GM23338 (cell line): ENCODE data around the gene SYT10. TPM values are rescaled to one million over a fixed set of nuclear protein-coding genes. Genes with fewer than 3 reads are reported as not detected.

Experiments used
- ATAC-seq: fragments of 200-7000 bp; cut with Tn5 transposase; 3 replicates; pipeline ENCODE4 v1.9.1; 2020
- DNase-seq: peaks from one replicate; pipeline ENCODE4 v3.0.0-alpha.2; 2015; ENCODE audit warnings: low spot score
- H2AFZ ChIP-seq: fragments of 200-600 bp; sonication (generic); 2 replicates; pipeline ENCODE4 v1.8.0; 2016; ENCODE audit warnings: antibody characterized with exemption, mild to moderate bottlenecking, moderate library complexity
- H3F3A ChIP-seq: fragments of 200-600 bp; sonication (generic); replicated peaks from 2 replicates; pipeline ENCODE4 v1.8.0; 2017; ENCODE audit warnings: antibody characterized with exemption, mixed run types, low read depth
- H3K27ac ChIP-seq: fragments of 200-600 bp; sonication (generic); 2 replicates; pipeline ENCODE4 v1.6.1; 2016; ENCODE audit warnings: low read depth
- H3K27me3 ChIP-seq: fragments of 200-600 bp; sonication (generic); 2 replicates; pipeline ENCODE4 v1.8.0; 2016; ENCODE audit warnings: mild to moderate bottlenecking, mixed run types, moderate library complexity; ENCODE audit not compliant: insufficient read depth
- H3K36me3 ChIP-seq: fragments of 200-600 bp; sonication (generic); 2 replicates; pipeline ENCODE4 v1.8.0; 2016; ENCODE audit warnings: mild to moderate bottlenecking; ENCODE audit not compliant: insufficient read depth
- H3K4me1 ChIP-seq: fragments of 200-600 bp; sonication (generic); 2 replicates; pipeline ENCODE4 v1.8.0; 2016; ENCODE audit warnings: mild to moderate bottlenecking, moderate library complexity; ENCODE audit not compliant: insufficient read depth
- H3K4me2 ChIP-seq: fragments of 200-600 bp; sonication (generic); 2 replicates; pipeline ENCODE4 v1.7.1; 2017; ENCODE audit warnings: mixed run types
- H3K4me3 ChIP-seq: fragments of 200-600 bp; sonication (generic); 2 replicates; pipeline ENCODE4 v1.6.1; 2016; ENCODE audit warnings: mixed run types
- H3K79me2 ChIP-seq: fragments of 200-600 bp; sonication (generic); replicated peaks from 2 replicates; pipeline ENCODE4 v1.8.0; 2017; ENCODE audit warnings: mild to moderate bottlenecking; ENCODE audit not compliant: insufficient read depth
- H3K9me2 ChIP-seq: fragments of 200-600 bp; sonication (generic); 2 replicates; pipeline ENCODE4 v1.8.0; 2017; ENCODE audit not compliant: insufficient read depth
- H4K20me1 ChIP-seq: fragments of 200-600 bp; sonication (generic); replicated peaks from 2 replicates; pipeline ENCODE4 v1.8.0; 2017; ENCODE audit warnings: mild to moderate bottlenecking; ENCODE audit not compliant: insufficient read depth
- H3K27ac Mint-ChIP-seq: 2 replicates; pipeline ENCODE4 v1.8.0; 2020; ENCODE audit warnings: inconsistent platforms, mild to moderate bottlenecking, moderate library complexity, mixed read lengths
- H3K27me3 Mint-ChIP-seq: 3 replicates; pipeline ENCODE4 v1.8.0; 2022; ENCODE audit warnings: low read depth, mild to moderate bottlenecking, moderate library complexity, mixed read lengths, inconsistent platforms; ENCODE audit not compliant: insufficient read depth, poor library complexity
- H3K36me3 Mint-ChIP-seq: 3 replicates; pipeline ENCODE4 v1.8.0; 2021; ENCODE audit warnings: low read depth, mild to moderate bottlenecking, inconsistent platforms, moderate library complexity, mixed read lengths
- H3K4me1 Mint-ChIP-seq: 3 replicates; pipeline ENCODE4 v1.8.0; 2020; ENCODE audit warnings: mild to moderate bottlenecking, inconsistent platforms, mixed read lengths
- H3K4me3 Mint-ChIP-seq: 3 replicates; pipeline ENCODE4 v1.8.0; 2021; ENCODE audit warnings: moderate library complexity, mild to moderate bottlenecking, inconsistent platforms, mixed read lengths
- H3K9me3 Mint-ChIP-seq: 3 replicates; pipeline ENCODE4 v1.8.0; 2020; ENCODE audit warnings: moderate library complexity, mild to moderate bottlenecking, inconsistent platforms, mixed read lengths
- CREB1 ChIP-seq: fragments of 250-450 bp; sonication (Bioruptor Pico); IDR thresholded peaks from 2 replicates; pipeline ENCODE4 v1.5.0; 2020; ENCODE audit warnings: low read depth, mild to moderate bottlenecking, moderate library complexity
- EZH2 ChIP-seq: fragments of 200-600 bp; sonication (generic); IDR thresholded peaks from one replicate; pipeline ENCODE4 v1.8.0; 2017; ENCODE audit warnings: antibody characterized with exemption, mild to moderate bottlenecking, low read depth; ENCODE audit not compliant: unreplicated experiment
- EZH2phosphoT487 ChIP-seq: fragments of 200-600 bp; sonication (generic); IDR thresholded peaks from one replicate; pipeline ENCODE4 v1.8.1; 2018; ENCODE audit warnings: antibody characterized with exemption; ENCODE audit not compliant: unreplicated experiment
- JUNB ChIP-seq: IDR thresholded peaks from one replicate; pipeline ENCODE4 v1.6.1; 2016; ENCODE audit warnings: antibody characterized with exemption; ENCODE audit not compliant: unreplicated experiment
- NANOG ChIP-seq: IDR thresholded peaks from 2 replicates; pipeline ENCODE4 v1.6.1; 2016; ENCODE audit warnings: antibody characterized with exemption, borderline replicate concordance
- POLR2AphosphoS5 ChIP-seq: IDR thresholded peaks from 2 replicates; pipeline ENCODE4 v1.6.1; 2016; ENCODE audit warnings: antibody characterized with exemption, low read depth
- STAT1 ChIP-seq: IDR thresholded peaks from one replicate; pipeline ENCODE4 v1.6.1; 2016; ENCODE audit warnings: antibody characterized with exemption; ENCODE audit not compliant: unreplicated experiment
- ZNF114 ChIP-seq: fragments of 250-450 bp; sonication (Bioruptor Pico); IDR thresholded peaks from 2 replicates; pipeline ENCODE4 v1.5.0; 2020; ENCODE audit warnings: mild to moderate bottlenecking, moderate library complexity
- ZNF331 ChIP-seq: fragments of 250-450 bp; sonication (Bioruptor Pico); IDR thresholded peaks from 2 replicates; pipeline ENCODE4 v1.5.0; 2020; ENCODE audit warnings: low read depth, mild to moderate bottlenecking, moderate library complexity
- polyA plus RNA-seq: library from polyadenylated mRNA; unstranded; fragments of >200 nt; fragmentation: Nextera tagmentation; extraction: Ambion mirVana; gene quantifications from 2 replicates; pipeline ENCODE4 v1.2.1, GENCODE V29; 2016
- total RNA-seq: library from RNA; depleted of rRNA; stranded (reverse); fragments of >200 nt; shearing (Covaris generic); gene quantifications from 2 replicates; pipeline ENCODE4 v1.2.3, GENCODE V29; 2014
- TF ChIP-seq, protein P1 (sequence below), 2 experiments: fragments of 200-600 bp in 1 of 2; sonication (generic) in 1 of 2; conservative IDR thresholded peaks; 2 replicates each; pipeline versions ENCODE4 v1.5.1 to v1.6.1; 2016 to 2017; ENCODE audit warnings: antibody characterized with exemption in 2 of 2, low read depth in 2 of 2, mild to moderate bottlenecking in 2 of 2, moderate library complexity in 1 of 2
- TF ChIP-seq, protein P2 (sequence below): IDR thresholded peaks from one replicate; pipeline ENCODE4 v1.6.1; 2018; ENCODE audit warnings: antibody characterized with exemption; ENCODE audit not compliant: unreplicated experiment
- TF ChIP-seq, protein P3 (sequence below): fragments of 250-450 bp; sonication (Bioruptor Pico); IDR thresholded peaks from 2 replicates; pipeline ENCODE4 v1.5.0; 2020; ENCODE audit warnings: mild to moderate bottlenecking, moderate library complexity
- TF ChIP-seq, protein P4 (sequence below): IDR thresholded peaks from 2 replicates; pipeline ENCODE4 v1.6.1; 2016; ENCODE audit warnings: antibody characterized with exemption

Gene SYT10
- total and polyA plus RNA-seq, 2 experiments from 2014 or later = 1.3 to 3.0 TPM

DNA sequence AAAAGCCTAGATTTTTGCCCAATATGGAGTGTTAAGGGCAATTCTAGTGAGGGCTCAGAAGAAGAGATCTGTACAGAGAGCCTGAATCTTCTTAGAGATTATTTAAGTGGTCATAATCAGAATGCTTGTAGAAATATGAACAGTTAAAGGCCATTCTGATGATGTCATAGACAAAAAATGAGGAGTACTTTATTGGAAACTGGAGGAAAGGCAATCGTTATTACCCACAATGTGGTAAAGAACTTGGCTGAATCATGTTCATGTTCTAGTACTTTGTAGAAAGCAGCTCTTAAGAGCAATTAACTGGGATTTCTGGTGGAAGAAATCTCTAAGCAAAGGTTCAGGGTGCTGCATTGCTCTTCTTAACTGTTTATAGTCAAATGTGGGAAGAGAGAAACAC lies 36.4 kb upstream of the SYT10 start:
- Histone ChIP-seq H3K36me3 (no peaks in the 10 kb centered on the region), H3K4me2 (no peak overlapping the region), H3K4me3 (no peak overlapping the region), H3K79me2 (no peaks in the 10 kb centered on the region), H3K27me3 (no peaks in the 10 kb centered on the region), H4K20me1 (no peaks in the 10 kb centered on the region), H3K4me1 (no peaks in the 10 kb centered on the region), H3K27ac (no peak overlapping the region), H3F3A (no peaks in the 10 kb centered on the region), H3K9me2 (no peaks in the 10 kb centered on the region), H2AFZ (no peak overlapping the region)
- Mint-ChIP-seq H3K27ac (no peak overlapping the region), H3K36me3 (no peaks in the 10 kb centered on the region), H3K4me3 (no peak overlapping the region), H3K27me3 (no peaks in the 10 kb centered on the region), H3K4me1 (no peaks in the 10 kb centered on the region), H3K9me3 (no peaks in the 10 kb centered on the region)
- TF ChIP-seq, protein P1, sequence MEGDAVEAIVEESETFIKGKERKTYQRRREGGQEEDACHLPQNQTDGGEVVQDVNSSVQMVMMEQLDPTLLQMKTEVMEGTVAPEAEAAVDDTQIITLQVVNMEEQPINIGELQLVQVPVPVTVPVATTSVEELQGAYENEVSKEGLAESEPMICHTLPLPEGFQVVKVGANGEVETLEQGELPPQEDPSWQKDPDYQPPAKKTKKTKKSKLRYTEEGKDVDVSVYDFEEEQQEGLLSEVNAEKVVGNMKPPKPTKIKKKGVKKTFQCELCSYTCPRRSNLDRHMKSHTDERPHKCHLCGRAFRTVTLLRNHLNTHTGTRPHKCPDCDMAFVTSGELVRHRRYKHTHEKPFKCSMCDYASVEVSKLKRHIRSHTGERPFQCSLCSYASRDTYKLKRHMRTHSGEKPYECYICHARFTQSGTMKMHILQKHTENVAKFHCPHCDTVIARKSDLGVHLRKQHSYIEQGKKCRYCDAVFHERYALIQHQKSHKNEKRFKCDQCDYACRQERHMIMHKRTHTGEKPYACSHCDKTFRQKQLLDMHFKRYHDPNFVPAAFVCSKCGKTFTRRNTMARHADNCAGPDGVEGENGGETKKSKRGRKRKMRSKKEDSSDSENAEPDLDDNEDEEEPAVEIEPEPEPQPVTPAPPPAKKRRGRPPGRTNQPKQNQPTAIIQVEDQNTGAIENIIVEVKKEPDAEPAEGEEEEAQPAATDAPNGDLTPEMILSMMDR (conservative IDR thresholded peaks at IDR 0.05; ENCODE audit: low read depth in 2 of 2) = no peak
- TF ChIP-seq, protein P2, sequence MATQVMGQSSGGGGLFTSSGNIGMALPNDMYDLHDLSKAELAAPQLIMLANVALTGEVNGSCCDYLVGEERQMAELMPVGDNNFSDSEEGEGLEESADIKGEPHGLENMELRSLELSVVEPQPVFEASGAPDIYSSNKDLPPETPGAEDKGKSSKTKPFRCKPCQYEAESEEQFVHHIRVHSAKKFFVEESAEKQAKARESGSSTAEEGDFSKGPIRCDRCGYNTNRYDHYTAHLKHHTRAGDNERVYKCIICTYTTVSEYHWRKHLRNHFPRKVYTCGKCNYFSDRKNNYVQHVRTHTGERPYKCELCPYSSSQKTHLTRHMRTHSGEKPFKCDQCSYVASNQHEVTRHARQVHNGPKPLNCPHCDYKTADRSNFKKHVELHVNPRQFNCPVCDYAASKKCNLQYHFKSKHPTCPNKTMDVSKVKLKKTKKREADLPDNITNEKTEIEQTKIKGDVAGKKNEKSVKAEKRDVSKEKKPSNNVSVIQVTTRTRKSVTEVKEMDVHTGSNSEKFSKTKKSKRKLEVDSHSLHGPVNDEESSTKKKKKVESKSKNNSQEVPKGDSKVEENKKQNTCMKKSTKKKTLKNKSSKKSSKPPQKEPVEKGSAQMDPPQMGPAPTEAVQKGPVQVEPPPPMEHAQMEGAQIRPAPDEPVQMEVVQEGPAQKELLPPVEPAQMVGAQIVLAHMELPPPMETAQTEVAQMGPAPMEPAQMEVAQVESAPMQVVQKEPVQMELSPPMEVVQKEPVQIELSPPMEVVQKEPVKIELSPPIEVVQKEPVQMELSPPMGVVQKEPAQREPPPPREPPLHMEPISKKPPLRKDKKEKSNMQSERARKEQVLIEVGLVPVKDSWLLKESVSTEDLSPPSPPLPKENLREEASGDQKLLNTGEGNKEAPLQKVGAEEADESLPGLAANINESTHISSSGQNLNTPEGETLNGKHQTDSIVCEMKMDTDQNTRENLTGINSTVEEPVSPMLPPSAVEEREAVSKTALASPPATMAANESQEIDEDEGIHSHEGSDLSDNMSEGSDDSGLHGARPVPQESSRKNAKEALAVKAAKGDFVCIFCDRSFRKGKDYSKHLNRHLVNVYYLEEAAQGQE = no peak
- no peak for TF ChIP-seq ZNF114
- TF ChIP-seq, protein P3, sequence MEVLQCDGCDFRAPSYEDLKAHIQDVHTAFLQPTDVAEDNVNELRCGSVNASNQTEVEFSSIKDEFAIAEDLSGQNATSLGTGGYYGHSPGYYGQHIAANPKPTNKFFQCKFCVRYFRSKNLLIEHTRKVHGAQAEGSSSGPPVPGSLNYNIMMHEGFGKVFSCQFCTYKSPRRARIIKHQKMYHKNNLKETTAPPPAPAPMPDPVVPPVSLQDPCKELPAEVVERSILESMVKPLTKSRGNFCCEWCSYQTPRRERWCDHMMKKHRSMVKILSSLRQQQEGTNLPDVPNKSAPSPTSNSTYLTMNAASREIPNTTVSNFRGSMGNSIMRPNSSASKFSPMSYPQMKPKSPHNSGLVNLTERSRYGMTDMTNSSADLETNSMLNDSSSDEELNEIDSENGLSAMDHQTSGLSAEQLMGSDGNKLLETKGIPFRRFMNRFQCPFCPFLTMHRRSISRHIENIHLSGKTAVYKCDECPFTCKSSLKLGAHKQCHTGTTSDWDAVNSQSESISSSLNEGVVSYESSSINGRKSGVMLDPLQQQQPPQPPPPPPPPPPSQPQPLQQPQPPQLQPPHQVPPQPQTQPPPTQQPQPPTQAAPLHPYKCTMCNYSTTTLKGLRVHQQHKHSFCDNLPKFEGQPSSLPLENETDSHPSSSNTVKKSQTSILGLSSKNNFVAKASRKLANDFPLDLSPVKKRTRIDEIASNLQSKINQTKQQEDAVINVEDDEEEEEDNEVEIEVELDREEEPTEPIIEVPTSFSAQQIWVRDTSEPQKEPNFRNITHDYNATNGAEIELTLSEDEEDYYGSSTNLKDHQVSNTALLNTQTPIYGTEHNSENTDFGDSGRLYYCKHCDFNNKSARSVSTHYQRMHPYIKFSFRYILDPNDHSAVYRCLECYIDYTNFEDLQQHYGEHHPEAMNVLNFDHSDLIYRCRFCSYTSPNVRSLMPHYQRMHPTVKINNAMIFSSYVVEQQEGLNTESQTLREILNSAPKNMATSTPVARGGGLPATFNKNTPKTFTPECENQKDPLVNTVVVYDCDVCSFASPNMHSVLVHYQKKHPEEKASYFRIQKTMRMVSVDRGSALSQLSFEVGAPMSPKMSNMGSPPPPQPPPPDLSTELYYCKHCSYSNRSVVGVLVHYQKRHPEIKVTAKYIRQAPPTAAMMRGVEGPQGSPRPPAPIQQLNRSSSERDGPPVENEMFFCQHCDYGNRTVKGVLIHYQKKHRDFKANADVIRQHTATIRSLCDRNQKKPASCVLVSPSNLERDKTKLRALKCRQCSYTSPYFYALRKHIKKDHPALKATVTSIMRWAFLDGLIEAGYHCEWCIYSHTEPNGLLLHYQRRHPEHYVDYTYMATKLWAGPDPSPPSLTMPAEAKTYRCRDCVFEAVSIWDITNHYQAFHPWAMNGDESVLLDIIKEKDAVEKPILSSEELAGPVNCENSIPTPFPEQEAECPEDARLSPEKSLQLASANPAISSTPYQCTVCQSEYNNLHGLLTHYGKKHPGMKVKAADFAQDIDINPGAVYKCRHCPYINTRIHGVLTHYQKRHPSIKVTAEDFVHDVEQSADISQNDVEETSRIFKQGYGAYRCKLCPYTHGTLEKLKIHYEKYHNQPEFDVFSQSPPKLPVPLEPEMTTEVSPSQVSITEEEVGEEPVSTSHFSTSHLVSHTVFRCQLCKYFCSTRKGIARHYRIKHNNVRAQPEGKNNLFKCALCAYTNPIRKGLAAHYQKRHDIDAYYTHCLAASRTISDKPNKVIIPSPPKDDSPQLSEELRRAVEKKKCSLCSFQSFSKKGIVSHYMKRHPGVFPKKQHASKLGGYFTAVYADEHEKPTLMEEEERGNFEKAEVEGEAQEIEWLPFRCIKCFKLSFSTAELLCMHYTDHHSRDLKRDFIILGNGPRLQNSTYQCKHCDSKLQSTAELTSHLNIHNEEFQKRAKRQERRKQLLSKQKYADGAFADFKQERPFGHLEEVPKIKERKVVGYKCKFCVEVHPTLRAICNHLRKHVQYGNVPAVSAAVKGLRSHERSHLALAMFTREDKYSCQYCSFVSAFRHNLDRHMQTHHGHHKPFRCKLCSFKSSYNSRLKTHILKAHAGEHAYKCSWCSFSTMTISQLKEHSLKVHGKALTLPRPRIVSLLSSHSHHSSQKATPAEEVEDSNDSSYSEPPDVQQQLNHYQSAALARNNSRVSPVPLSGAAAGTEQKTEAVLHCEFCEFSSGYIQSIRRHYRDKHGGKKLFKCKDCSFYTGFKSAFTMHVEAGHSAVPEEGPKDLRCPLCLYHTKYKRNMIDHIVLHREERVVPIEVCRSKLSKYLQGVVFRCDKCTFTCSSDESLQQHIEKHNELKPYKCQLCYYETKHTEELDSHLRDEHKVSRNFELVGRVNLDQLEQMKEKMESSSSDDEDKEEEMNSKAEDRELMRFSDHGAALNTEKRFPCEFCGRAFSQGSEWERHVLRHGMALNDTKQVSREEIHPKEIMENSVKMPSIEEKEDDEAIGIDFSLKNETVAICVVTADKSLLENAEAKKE (CRISPR knock-in tag) = no peak
- TF ChIP-seq NANOG = no peak
- TF ChIP-seq ZNF331 (CRISPR knock-in tag) = no peak
- TF ChIP-seq EZH2phosphoT487 = no peak
- TF ChIP-seq JUNB = no peak
- TF ChIP-seq CREB1 (CRISPR knock-in tag) = no peak
- no peak for TF ChIP-seq STAT1
- TF ChIP-seq POLR2AphosphoS5 = no peak
- TF ChIP-seq, protein P4, sequence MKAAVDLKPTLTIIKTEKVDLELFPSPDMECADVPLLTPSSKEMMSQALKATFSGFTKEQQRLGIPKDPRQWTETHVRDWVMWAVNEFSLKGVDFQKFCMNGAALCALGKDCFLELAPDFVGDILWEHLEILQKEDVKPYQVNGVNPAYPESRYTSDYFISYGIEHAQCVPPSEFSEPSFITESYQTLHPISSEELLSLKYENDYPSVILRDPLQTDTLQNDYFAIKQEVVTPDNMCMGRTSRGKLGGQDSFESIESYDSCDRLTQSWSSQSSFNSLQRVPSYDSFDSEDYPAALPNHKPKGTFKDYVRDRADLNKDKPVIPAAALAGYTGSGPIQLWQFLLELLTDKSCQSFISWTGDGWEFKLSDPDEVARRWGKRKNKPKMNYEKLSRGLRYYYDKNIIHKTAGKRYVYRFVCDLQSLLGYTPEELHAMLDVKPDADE = no peak
- TF ChIP-seq EZH2 = no peak
- no peak for ATAC-seq
- DNase-seq = no peak
